Stimulated activated CD8-positive, alpha-beta memory T cell treated with anti-CD3 and anti-CD28 coated beads, Interleukin-2, amount 100 ng/mL, for 48 hours (primary cell): ENCODE results near the gene HTR7.
"Not testable (repeated sequence)": the region's sequence is repeated elsewhere in the genome, so short reads cannot be mapped to it uniquely, and the experiment has no call there.

Source experiments
- DNase-seq, 2 donors: peaks; one replicate each; pipeline ENCODE4 v3.0.0-alpha.2; 2020; ENCODE audit warnings: low read depth in 2 of 2

The HTR7 gene

GRCh38 chr10:90858461-90858968 lies 676 bp upstream of the HTR7 start:
- no peak for DNase-seq

GRCh38 chr10:90856964-90857634 lies 740 bp downstream of the HTR7 start:
- no peak for DNase-seq

- no peak for DNase-seq
Measured at GRCh38 chr10:90856261-90856660, 1.6 kb downstream of the HTR7 start.

- DNase-seq, result no peak
Measured at GRCh38 chr10:90855126-90855525, 2.7 kb downstream of the HTR7 start.

- no peak for DNase-seq
Measured at GRCh38 chr10:90849956-90850749, 7.7 kb downstream of the HTR7 start.

- no peak for DNase-seq
Measured at GRCh38 chr10:90847436-90847835, 10.4 kb downstream of the HTR7 start.

- no peak for DNase-seq
Measured at GRCh38 chr10:90846746-90847145, 11.1 kb downstream of the HTR7 start.

- DNase-seq, result no peak
Measured at GRCh38 chr10:90845726-90846125, 12.1 kb downstream of the HTR7 start.

GRCh38 chr10:90842725-90843124 lies 15.1 kb downstream of the HTR7 start:
- no peak for DNase-seq

- no peak for DNase-seq
Measured at GRCh38 chr10:90837486-90837885, 20.4 kb downstream of the HTR7 start.

GRCh38 chr10:90834326-90834725 lies 23.5 kb downstream of the HTR7 start:
- no peak for DNase-seq

- no peak for DNase-seq
Measured at GRCh38 chr10:90832111-90832510, 25.7 kb downstream of the HTR7 start.

GRCh38 chr10:90822508-90822907 lies 35.3 kb downstream of the HTR7 start:
- no peak for DNase-seq

- not testable (repeated sequence) for DNase-seq
Measured at GRCh38 chr10:90821864-90822263, 36.0 kb downstream of the HTR7 start.

GRCh38 chr10:90819911-90820310 lies 37.9 kb downstream of the HTR7 start:
- DNase-seq, result no peak

- no peak for DNase-seq
Measured at GRCh38 chr10:90818736-90819135, 39.1 kb downstream of the HTR7 start.

GRCh38 chr10:90817128-90817889 lies 40.5 kb downstream of the HTR7 start:
- DNase-seq, result no peak

GRCh38 chr10:90816466-90816865 lies 41.4 kb downstream of the HTR7 start:
- DNase-seq, result no peak

- no peak for DNase-seq
Measured at GRCh38 chr10:90813594-90814365, 44.1 kb downstream of the HTR7 start.

GRCh38 chr10:90807106-90807505 lies 50.7 kb downstream of the HTR7 start:
- not testable (repeated sequence) for DNase-seq

GRCh38 chr10:90806677-90807076 lies 51.2 kb downstream of the HTR7 start:
- no peak for DNase-seq

GRCh38 chr10:90805206-90805605 lies 52.6 kb downstream of the HTR7 start:
- DNase-seq, result no peak
